ENCODE measurements around the gene NEURL2. TPM values are rescaled to one million over a fixed set of nuclear protein-coding genes. Genes with fewer than 3 reads are reported as not detected.
A peak's percentile ranks its signal among the peaks of the same experiment; 100 is the strongest.

The NEURL2 gene
- polyA plus RNA-seq, 3 donors, result 0.14 to 1.1 TPM; not detected in 1

GRCh38 chr20:45940053-45940452 lies 49.0 kb upstream of the NEURL2 start:
- Histone ChIP-seq H3K9me3 (replicated peaks in 1 of 2; ENCODE audit: control insufficient read depth in 1 of 2, insufficient read depth in 1 of 2, low read length in 2 of 2) (no peaks in the 10 kb centered on the region), H3K27ac (ENCODE audit: low read depth in 1 of 2, low read length in 2 of 2) (no peak overlapping the region), H3K4me2 (replicated peaks; ENCODE audit: extremely low read depth, low read length, poor library complexity, severe bottlenecking) (no peak overlapping the region), H3K4me1 (ENCODE audit: control insufficient read depth in 1 of 2, insufficient read depth in 2 of 2, low read length in 2 of 2) (peaks cover 24 to 26% of the 10 kb centered on the region in 2 donors), H4K20me1 (ENCODE audit: insufficient read depth, low read length) (peaks cover 25% of the 10 kb centered on the region), H2AFZ (ENCODE audit: insufficient read depth, low read depth, low read length, poor library complexity, severe bottlenecking) (no peak overlapping the region), H3K79me2 (ENCODE audit: insufficient read depth, low read length) (peaks cover 33% of the 10 kb centered on the region), H3K36me3 (replicated peaks in 1 of 2; ENCODE audit: control insufficient read depth in 1 of 2, insufficient read depth in 2 of 2, low read length in 2 of 2) (peaks cover 70 to 80% of the 10 kb centered on the region in 2 donors), H3K27me3 (ENCODE audit: control insufficient read depth in 2 of 2, insufficient read depth in 2 of 2, low read length in 2 of 2) (no peaks in the 10 kb centered on the region), H3K4me3 (replicated peaks in 1 of 3; ENCODE audit: low read depth in 2 of 3, low read length in 3 of 3) (no peak overlapping the region), H3K9ac (ENCODE audit: insufficient read depth, low read length, poor library complexity, severe bottlenecking) (no peak overlapping the region)
- WGBS (ENCODE audit: insufficient coverage), result 92% methylated on average over 2 of the region's 3 CpGs
- H3K4me1 Mint-ChIP-seq, result peaks cover 27% of the 10 kb centered on the region
- DNase-seq, result no peak
- intact Hi-C loops (cut with micrococcal nuclease), result no loop called here
- H3K27ac Mint-ChIP-seq, result peak overlapping the region in 2 of 7 donors; percentile 13 to 21
- H3K27me3 Mint-ChIP-seq (ENCODE audit: low read depth in 3 of 3), result no peaks in the 10 kb centered on the region
- H3K36me3 Mint-ChIP-seq, result peaks cover 63 to 82% of the 10 kb centered on the region in 2 donors
- no peak for TF ChIP-seq CTCF (IDR thresholded peaks at IDR 0.05)
- no peaks in the 10 kb centered on the region for H3K9me3 Mint-ChIP-seq
- H3K4me3 Mint-ChIP-seq, result no peak overlapping the region

- intact Hi-C loops (cut with micrococcal nuclease), result loop anchor here (10.0 kb wide), 2 partner anchors 124 to 134 kb away; partner anchors contain the start of gene UBE2C (in 1 of the 2)
- Mint-ChIP-seq H3K9me3 (peaks cover 0 to 2% (median 0%) of the 10 kb centered on the region in 7 donors), H3K27ac (peak overlapping the region in 3 of 7 donors; percentile 49 to 79 (median 76)), H3K4me1 (peaks cover 15% of the 10 kb centered on the region), H3K36me3 (peaks cover 52 to 74% of the 10 kb centered on the region in 2 donors), H3K27me3 (ENCODE audit: low read depth in 3 of 3) (no peaks in the 10 kb centered on the region), H3K4me3 (no peak overlapping the region)
- H3K4me2 ChIP-seq (replicated peaks; ENCODE audit: extremely low read depth, low read length, poor library complexity, severe bottlenecking), result no peak overlapping the region
- no peak for TF ChIP-seq CTCF (IDR thresholded peaks at IDR 0.05)
- H3K9me3 ChIP-seq (replicated peaks in 1 of 2; ENCODE audit: control insufficient read depth in 1 of 2, insufficient read depth in 1 of 2, low read length in 2 of 2), result no peaks in the 10 kb centered on the region
- peak overlapping the region in 1 of 2 donors; percentile 3 for H3K27ac ChIP-seq (ENCODE audit: low read depth in 1 of 2, low read length in 2 of 2)
- WGBS (ENCODE audit: insufficient coverage), result 100% methylated on average over 6 of the region's 13 CpGs
- no peak for DNase-seq
- H3K36me3 ChIP-seq (replicated peaks in 1 of 2; ENCODE audit: control insufficient read depth in 1 of 2, insufficient read depth in 2 of 2, low read length in 2 of 2), result peaks cover 64 to 68% of the 10 kb centered on the region in 2 donors
- H3K4me1 ChIP-seq (ENCODE audit: control insufficient read depth in 1 of 2, insufficient read depth in 2 of 2, low read length in 2 of 2), result peaks cover 15% of the 10 kb centered on the region in 2 donors
- H3K79me2 ChIP-seq (ENCODE audit: insufficient read depth, low read length), result peaks cover 43% of the 10 kb centered on the region
- H3K4me3 ChIP-seq (replicated peaks in 1 of 3; ENCODE audit: low read depth in 2 of 3, low read length in 3 of 3), result no peak overlapping the region
- H3K9ac ChIP-seq (ENCODE audit: insufficient read depth, low read length, poor library complexity, severe bottlenecking), result no peak overlapping the region
- no peak overlapping the region for H2AFZ ChIP-seq (ENCODE audit: insufficient read depth, low read depth, low read length, poor library complexity, severe bottlenecking)
- H4K20me1 ChIP-seq (ENCODE audit: insufficient read depth, low read length), result peaks cover 26% of the 10 kb centered on the region
- no peaks in the 10 kb centered on the region for H3K27me3 ChIP-seq (ENCODE audit: control insufficient read depth in 2 of 2, insufficient read depth in 2 of 2, low read length in 2 of 2)
These were observed 47.9 kb upstream of the NEURL2 start for GRCh38 chr20:45938727-45939438.
